MM.1S (cell line): Measurements from ENCODE around the gene HAND2.

Experiments used
- EZH2phosphoT487 ChIP-seq: fragments of 300-600 bp; sonication (generic); IDR thresholded peaks from 2 replicates; pipeline ENCODE4 v1.6.1; 2018; ENCODE audit warnings: antibody characterized with exemption, low read length
- TF ChIP-seq, protein P1 (sequence below): fragments of 300-600 bp; sonication (generic); IDR thresholded peaks from 2 replicates; pipeline ENCODE4 v1.5.1; 2016; ENCODE audit warnings: antibody characterized with exemption, low read length, mixed read lengths

DNA sequence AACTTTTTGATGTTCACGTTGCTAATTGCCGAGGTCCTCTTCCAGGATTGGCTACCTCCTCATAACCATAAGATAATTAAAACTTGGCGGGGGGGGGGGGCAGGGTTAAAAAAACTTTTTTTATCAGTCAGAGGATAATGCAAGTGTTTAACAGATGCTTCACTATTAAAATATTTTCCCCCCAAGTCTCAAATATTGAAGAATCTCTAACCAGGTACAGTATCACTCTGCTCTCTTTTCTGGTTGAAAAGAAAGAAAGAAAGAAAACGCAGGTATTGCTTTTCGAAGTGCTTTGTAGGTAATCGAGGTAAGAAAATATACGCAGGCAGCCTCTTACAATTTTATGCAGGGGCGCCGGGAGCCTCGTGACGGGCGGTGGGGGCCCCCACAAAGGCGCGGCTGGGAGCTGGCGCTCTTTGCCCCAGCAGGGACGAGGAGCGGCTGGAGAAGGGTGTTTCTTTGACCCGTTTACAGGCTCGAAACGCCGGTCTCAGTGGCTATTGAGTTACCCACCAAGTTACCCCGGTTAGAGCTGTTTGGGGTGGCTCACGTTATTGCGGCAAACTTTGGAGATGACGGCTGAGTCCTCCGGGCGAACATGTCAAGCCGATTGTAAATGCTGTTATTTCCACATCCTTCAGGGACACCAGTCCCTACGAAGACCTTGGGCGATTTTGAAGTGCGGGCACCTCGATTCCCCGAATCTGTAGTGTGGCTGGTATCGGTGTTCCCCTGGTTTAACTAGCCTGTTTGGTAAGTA lies 477 bp upstream of the HAND2 start:
- TF ChIP-seq, protein P1, sequence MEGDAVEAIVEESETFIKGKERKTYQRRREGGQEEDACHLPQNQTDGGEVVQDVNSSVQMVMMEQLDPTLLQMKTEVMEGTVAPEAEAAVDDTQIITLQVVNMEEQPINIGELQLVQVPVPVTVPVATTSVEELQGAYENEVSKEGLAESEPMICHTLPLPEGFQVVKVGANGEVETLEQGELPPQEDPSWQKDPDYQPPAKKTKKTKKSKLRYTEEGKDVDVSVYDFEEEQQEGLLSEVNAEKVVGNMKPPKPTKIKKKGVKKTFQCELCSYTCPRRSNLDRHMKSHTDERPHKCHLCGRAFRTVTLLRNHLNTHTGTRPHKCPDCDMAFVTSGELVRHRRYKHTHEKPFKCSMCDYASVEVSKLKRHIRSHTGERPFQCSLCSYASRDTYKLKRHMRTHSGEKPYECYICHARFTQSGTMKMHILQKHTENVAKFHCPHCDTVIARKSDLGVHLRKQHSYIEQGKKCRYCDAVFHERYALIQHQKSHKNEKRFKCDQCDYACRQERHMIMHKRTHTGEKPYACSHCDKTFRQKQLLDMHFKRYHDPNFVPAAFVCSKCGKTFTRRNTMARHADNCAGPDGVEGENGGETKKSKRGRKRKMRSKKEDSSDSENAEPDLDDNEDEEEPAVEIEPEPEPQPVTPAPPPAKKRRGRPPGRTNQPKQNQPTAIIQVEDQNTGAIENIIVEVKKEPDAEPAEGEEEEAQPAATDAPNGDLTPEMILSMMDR: no peak
- no peak for TF ChIP-seq EZH2phosphoT487
